Activated B cell treated with CpG ODN at 0.5 μM for 24 hours (primary cell): Measurements from ENCODE around the gene KANK2. TPM values are rescaled to one million over a fixed set of nuclear protein-coding genes. Genes with fewer than 3 reads are reported as not detected.
"Not testable (repeated sequence)": the region's sequence is repeated elsewhere in the genome, so short reads cannot be mapped to it uniquely, and the experiment has no call there.

Source experiments
- ATAC-seq: fragments of 200-7000 bp; cut with Tn5 transposase; one replicate; pipeline ENCODE4 v1.10.0; 2021; ENCODE audit warnings: low read depth, mild to moderate bottlenecking, moderate library complexity
- CTCF ChIA-PET: fragments of 350-600 bp; sonication (Branson Sonifier 250); formaldehyde crosslinking; loops from one replicate; lab custom pipeline; 2021; ENCODE audit warnings: antibody characterized with exemption; lab: Charles Lee
- POLR2A ChIA-PET: fragments of 350-600 bp; sonication (Branson Sonifier 250); formaldehyde crosslinking; loops from one replicate; lab custom pipeline; 2021; ENCODE audit warnings: antibody characterized with exemption; lab: Charles Lee
- DNase-seq: peaks from one replicate; pipeline ENCODE4 v3.0.0; 2022
- H3K27ac Mint-ChIP-seq: one replicate; pipeline ENCODE4 v1.8.0; 2020; ENCODE audit warnings: mixed read lengths
- H3K27me3 Mint-ChIP-seq: one replicate; pipeline ENCODE4 v1.8.0; 2021; ENCODE audit warnings: mixed read lengths
- H3K36me3 Mint-ChIP-seq: one replicate; pipeline ENCODE4 v1.8.0; 2021; ENCODE audit warnings: low read depth, mixed read lengths
- H3K4me1 Mint-ChIP-seq: one replicate; pipeline ENCODE4 v1.8.0; 2021; ENCODE audit warnings: mixed read lengths
- H3K4me3 Mint-ChIP-seq: one replicate; pipeline ENCODE4 v1.8.0; 2020; ENCODE audit warnings: mild to moderate bottlenecking, mixed read lengths
- H3K9me3 Mint-ChIP-seq: one replicate; pipeline ENCODE4 v1.8.0; 2020; ENCODE audit warnings: mixed read lengths
- intact Hi-C: fragments of 100-400 bp; cut with micrococcal nuclease; formaldehyde crosslinking; loops from one replicate; pipeline ENCODE4 v1.15.1; 2024
- total RNA-seq: library from RNA; stranded (reverse); gene quantifications from 2 replicates; pipeline ENCODE4 v1.2.3, GENCODE V29; 2022
- TF ChIP-seq, protein P1 (sequence below): fragments of 200-600 bp; IDR thresholded peaks from one replicate; pipeline ENCODE4 v1.8.0; 2022; ENCODE audit warnings: antibody characterized with exemption, mild to moderate bottlenecking

Gene KANK2
- total RNA-seq, 1 donor from 2014 or later = 3.3 TPM

DNA sequence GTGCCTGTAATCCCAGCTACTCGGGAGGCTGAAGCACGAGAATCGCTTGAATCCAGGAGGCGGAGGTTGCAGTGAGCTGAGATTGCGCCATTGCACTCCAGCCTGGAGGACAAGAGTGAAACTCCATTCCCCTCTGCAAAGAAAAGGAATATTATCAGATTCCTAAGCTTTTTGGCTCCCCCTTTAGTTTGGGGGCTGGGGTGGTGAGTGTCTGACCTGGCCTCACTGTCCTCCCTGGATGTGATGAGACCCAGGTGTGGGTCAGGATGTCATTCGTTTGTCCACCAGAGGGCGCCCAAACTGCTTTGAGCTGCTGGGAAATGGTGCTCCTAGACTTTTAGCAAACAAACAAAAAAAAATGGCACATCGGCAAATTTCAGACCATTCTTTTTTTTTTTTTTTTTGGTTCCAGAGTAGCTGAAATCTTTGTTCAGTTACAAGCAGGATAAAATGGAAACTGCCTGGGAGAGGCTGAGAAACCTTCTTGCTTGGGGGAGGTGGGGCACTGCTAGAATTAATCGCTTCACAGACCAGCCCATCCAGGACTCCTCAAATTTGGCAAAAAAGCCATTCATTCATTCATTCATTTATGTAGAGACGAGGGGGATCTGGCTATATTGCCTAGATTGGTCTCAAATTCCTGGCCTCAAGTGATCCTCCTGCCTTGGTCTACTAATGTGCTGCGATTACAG, 71.2 kb downstream of the KANK2 start:
- Mint-ChIP-seq H3K27me3 (no peaks in the 10 kb centered on the region), H3K9me3 (no peaks in the 10 kb centered on the region), H3K27ac (no peak overlapping the region), H3K4me1 (peaks cover 7% of the 10 kb centered on the region), H3K4me3 (no peak overlapping the region), H3K36me3 (peaks cover 6% of the 10 kb centered on the region)
- TF ChIP-seq, protein P1, sequence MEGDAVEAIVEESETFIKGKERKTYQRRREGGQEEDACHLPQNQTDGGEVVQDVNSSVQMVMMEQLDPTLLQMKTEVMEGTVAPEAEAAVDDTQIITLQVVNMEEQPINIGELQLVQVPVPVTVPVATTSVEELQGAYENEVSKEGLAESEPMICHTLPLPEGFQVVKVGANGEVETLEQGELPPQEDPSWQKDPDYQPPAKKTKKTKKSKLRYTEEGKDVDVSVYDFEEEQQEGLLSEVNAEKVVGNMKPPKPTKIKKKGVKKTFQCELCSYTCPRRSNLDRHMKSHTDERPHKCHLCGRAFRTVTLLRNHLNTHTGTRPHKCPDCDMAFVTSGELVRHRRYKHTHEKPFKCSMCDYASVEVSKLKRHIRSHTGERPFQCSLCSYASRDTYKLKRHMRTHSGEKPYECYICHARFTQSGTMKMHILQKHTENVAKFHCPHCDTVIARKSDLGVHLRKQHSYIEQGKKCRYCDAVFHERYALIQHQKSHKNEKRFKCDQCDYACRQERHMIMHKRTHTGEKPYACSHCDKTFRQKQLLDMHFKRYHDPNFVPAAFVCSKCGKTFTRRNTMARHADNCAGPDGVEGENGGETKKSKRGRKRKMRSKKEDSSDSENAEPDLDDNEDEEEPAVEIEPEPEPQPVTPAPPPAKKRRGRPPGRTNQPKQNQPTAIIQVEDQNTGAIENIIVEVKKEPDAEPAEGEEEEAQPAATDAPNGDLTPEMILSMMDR = peak; percentile 56
- CTCF ChIA-PET = interaction anchor here (0.6 to 7.7 kb wide), 23 partner anchors 12 to 220 kb away, joined by 3 to 73 read pairs (median 3); partner anchors contain the start of genes CCDC159 and TMEM205
- ATAC-seq (peak; percentile 63), DNase-seq (peak; percentile 54)
- intact Hi-C loops = loop anchor here (1.0 to 2.0 kb wide), 3 partner anchors 33 to 90 kb away; no protein-coding TSS in a partner anchor
- POLR2A ChIA-PET = interaction anchor here (0.6 to 2.8 kb wide), 5 partner anchors 26 to 318 kb away, joined by 4 to 8 read pairs (median 6); no protein-coding TSS in a partner anchor

DNA sequence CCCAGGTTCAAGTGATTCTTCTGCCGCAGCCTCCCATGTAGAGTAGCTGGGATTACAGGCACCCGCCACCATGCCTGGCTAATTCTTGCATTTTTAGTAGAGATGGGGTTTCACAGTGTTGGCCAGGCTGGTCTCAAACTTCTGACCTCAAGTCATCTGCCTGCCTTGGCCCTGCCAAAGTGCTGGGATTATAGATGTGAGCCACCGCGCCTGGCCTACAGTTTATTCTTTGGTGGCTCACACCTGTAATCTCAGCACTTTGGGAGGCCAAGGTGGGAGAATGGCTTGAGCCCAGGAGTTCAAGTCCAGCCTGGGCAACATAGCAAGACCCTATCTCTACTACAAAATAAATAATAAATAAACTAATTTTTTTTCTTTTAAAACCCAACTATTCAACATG, 73.2 kb downstream of the KANK2 start:
- H3K27me3 Mint-ChIP-seq, DNase-seq, H3K4me1 Mint-ChIP-seq, H3K4me3 Mint-ChIP-seq, intact Hi-C loops, ATAC-seq, H3K9me3 Mint-ChIP-seq, H3K27ac Mint-ChIP-seq: not testable (repeated sequence)
- CTCF ChIA-PET = interaction anchor here (7.7 kb wide), 1 partner anchor 89 kb away, joined by 73 read pairs; no protein-coding TSS in a partner anchor
- H3K36me3 Mint-ChIP-seq = peaks cover 10% of the 10 kb centered on the region
- POLR2A ChIA-PET = interaction anchor here (2.8 kb wide), 1 partner anchor 28 kb away, joined by 8 read pairs; no protein-coding TSS in a partner anchor

DNA sequence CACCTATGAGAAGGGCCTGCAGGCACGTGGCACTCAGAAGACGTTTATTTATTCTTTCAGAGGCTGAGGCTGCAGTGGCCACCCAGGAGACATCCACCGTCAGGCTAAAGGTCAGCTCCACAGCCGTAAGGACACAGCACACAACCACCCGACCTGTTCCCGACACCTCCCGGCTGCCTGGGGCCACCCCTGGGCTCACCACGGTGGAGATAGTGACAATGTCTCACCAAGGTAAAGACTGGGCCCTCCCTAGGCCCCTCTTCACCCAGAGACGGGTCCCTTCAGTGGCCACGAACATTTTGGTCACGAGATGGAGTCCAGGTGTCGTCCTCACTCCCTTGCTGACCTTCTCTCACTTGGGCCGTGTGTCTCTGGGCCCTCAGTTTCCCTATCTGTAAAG, 74.2 kb downstream of the KANK2 start:
- Mint-ChIP-seq H3K36me3 (peaks cover 10% of the 10 kb centered on the region), H3K4me1 (peaks cover 2% of the 10 kb centered on the region), H3K27ac (no peak overlapping the region), H3K9me3 (no peaks in the 10 kb centered on the region), H3K27me3 (no peaks in the 10 kb centered on the region), H3K4me3 (no peak overlapping the region)
- ChIA-PET POLR2A (no interaction called here), CTCF (no interaction called here)
- intact Hi-C loops = no loop called here
- DNase-seq (no peak), ATAC-seq (no peak)
- TF ChIP-seq, protein P1 = no peak

DNA sequence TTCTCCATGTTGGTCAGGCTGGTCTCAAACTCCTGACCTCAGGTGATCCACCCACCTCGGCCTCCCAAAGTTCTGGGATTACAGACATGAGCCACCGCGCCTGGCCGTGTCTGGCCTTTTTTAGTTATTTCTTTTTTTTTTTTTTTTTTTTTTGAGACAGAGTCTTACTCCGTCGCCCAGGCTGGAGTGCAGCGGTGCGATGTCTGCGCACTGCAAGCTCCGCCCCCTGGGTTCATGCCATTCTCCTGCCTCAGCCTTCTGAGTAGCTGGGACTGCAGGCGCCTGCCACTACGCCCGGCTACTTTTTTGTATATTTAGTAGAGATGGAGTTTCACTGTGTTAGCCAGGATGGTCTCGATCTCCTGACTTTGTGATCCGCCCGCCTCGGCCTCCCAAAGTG, 75.4 kb downstream of the KANK2 start:
- ChIA-PET POLR2A (interaction anchor here (0.6 to 0.7 kb wide), 2 partner anchors 7 to 113 kb away, joined by 3 to 6 read pairs; no protein-coding TSS in a partner anchor), CTCF (interaction anchor here (0.7 kb wide), 1 partner anchor 9 kb away, joined by 3 read pairs; no protein-coding TSS in a partner anchor)
- H3K27ac Mint-ChIP-seq, H3K9me3 Mint-ChIP-seq, H3K4me3 Mint-ChIP-seq, intact Hi-C loops, ATAC-seq, DNase-seq, H3K27me3 Mint-ChIP-seq, H3K4me1 Mint-ChIP-seq: not testable (repeated sequence)
- H3K36me3 Mint-ChIP-seq = peaks cover 10% of the 10 kb centered on the region

DNA sequence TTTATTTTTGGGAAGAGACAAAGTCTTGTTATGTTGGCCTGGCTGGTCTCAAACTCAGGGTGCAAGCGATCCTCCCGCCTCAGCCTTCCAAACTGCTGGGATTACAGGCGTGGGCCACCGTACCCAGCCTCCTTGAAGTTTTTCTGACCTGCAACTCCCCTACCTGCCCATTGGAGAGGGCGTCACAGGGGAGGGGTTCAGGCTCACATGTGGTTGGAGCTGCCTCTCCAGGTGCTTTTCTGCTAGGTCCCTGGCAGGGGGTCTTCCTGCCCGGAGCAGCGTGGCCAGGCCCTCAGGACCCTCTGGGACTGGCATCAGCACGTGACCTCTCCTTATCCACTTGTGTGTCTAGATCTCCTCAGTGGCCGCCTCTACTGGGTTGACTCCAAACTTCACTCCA, 80.8 kb downstream of the KANK2 start:
- peaks cover 3% of the 10 kb centered on the region for H3K27me3 Mint-ChIP-seq
- H3K9me3 Mint-ChIP-seq = no peaks in the 10 kb centered on the region
- ChIA-PET CTCF (no interaction called here), POLR2A (no interaction called here)
- no peak for DNase-seq
- no peaks in the 10 kb centered on the region for H3K4me1 Mint-ChIP-seq
- TF ChIP-seq, protein P1 = no peak
- intact Hi-C loops = no loop called here
- H3K4me3 Mint-ChIP-seq = no peak overlapping the region
- ATAC-seq = no peak
- peaks cover 22% of the 10 kb centered on the region for H3K36me3 Mint-ChIP-seq
- H3K27ac Mint-ChIP-seq = no peak overlapping the region

DNA sequence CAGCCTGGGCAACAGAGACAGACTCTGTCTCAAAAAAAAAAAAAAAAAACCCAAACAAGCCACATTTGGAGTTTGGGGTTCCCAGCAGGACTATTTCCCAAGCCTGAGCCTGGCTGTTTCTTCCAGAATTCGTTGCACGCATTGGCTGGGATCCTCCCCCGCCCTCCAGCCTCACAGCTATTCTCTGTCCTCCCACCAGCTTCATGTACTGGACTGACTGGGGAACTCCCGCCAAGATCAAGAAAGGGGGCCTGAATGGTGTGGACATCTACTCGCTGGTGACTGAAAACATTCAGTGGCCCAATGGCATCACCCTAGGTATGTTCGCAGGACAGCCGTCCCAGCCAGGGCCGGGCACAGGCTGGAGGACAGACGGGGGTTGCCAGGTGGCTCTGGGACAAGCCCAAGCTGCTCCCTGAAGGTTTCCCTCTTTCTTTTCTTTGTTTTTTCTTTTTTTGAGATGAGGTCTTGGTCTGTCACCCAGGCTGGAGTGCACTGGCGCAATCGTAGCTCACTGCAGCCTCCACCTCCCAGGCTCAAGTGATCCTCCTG, 81.4 kb downstream of the KANK2 start:
- Mint-ChIP-seq H3K4me1 (no peaks in the 10 kb centered on the region), H3K4me3 (no peak overlapping the region), H3K27ac (no peak overlapping the region), H3K36me3 (peaks cover 21% of the 10 kb centered on the region), H3K9me3 (no peaks in the 10 kb centered on the region), H3K27me3 (peaks cover 3% of the 10 kb centered on the region)
- no peak for DNase-seq
- ATAC-seq = no peak
- intact Hi-C loops = no loop called here
- TF ChIP-seq, protein P1 = no peak
- CTCF ChIA-PET = no interaction called here
- POLR2A ChIA-PET = no interaction called here
